Peyer's patch (tissue), 4 donors: ENCODE data around the gene SDC4.

Experiments
- POLR2A ChIP-seq, 2 donors: fragments of 450-650 bp; IDR thresholded peaks; one replicate each; pipeline ENCODE4 v1.5.1; 2017; ENCODE audit warnings: antibody characterized with exemption in 2 of 2, mild to moderate bottlenecking in 2 of 2, moderate library complexity in 2 of 2
- TF ChIP-seq, protein P1 (sequence below), 6 experiments: fragments of 450-650 bp in 4 of 6; fragments of 200-600 bp in 2 of 6; sonication (generic) in 1 of 6; IDR thresholded peaks; one replicate each; pipeline ENCODE4 v1.5.1; 2017 to 2019; ENCODE audit warnings: antibody characterized with exemption in 6 of 6, mild to moderate bottlenecking in 3 of 6, moderate library complexity in 1 of 6

DNA sequence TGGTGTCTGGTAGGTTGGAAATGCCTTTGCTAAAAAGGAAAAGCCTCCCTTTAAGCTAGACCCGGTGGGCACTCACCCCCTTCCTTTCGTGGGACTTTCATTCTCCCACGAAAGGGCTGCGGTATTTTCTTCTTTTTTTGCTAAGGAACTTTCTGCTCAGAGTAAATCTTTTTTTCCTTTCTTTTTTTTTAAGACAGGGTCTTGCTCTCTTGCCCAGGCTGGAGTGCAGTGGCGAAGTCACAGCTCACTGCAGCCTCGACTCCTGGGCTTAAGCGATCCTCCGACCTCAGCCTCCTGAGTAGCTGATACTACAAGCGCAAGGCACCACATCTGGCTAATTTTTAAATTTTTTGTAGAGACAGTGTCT is 25.9 kb upstream of the SDC4 start:
- no peak for TF ChIP-seq POLR2A (IDR thresholded peaks at IDR 0.05)
- TF ChIP-seq, protein P1, sequence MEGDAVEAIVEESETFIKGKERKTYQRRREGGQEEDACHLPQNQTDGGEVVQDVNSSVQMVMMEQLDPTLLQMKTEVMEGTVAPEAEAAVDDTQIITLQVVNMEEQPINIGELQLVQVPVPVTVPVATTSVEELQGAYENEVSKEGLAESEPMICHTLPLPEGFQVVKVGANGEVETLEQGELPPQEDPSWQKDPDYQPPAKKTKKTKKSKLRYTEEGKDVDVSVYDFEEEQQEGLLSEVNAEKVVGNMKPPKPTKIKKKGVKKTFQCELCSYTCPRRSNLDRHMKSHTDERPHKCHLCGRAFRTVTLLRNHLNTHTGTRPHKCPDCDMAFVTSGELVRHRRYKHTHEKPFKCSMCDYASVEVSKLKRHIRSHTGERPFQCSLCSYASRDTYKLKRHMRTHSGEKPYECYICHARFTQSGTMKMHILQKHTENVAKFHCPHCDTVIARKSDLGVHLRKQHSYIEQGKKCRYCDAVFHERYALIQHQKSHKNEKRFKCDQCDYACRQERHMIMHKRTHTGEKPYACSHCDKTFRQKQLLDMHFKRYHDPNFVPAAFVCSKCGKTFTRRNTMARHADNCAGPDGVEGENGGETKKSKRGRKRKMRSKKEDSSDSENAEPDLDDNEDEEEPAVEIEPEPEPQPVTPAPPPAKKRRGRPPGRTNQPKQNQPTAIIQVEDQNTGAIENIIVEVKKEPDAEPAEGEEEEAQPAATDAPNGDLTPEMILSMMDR (IDR thresholded peaks at IDR 0.05), result no peak
